Esophagus squamous epithelium (tissue), 5 donors: ENCODE measurements around the gene USH1G. TPM values are rescaled to one million over a fixed set of nuclear protein-coding genes. Genes with fewer than 3 reads are reported as not detected.
"Not testable (repeated sequence)": the region's sequence is repeated elsewhere in the genome, so short reads cannot be mapped to it uniquely, and the experiment has no call there.

Experiments
- DNase-seq: peaks from one replicate; lab custom pipeline; 2025; lab: John Stamatoyannopoulos, UW
- H3K27ac ChIP-seq, 4 donors: fragments of 200-600 bp; sonication (generic); one replicate each; pipeline ENCODE4 v1.5.1; 2016 to 2019; ENCODE audit warnings: mild to moderate bottlenecking in 1 of 4
- H3K27me3 ChIP-seq, 4 donors: fragments of 200-600 bp; sonication (generic); 1 replicate in 3 of 4; 2 replicates in 1 of 4; pipeline versions ENCODE4 v1.5.1 to v1.6.0; 2017 to 2021; ENCODE audit warnings: antibody characterized with exemption in 1 of 4
- H3K36me3 ChIP-seq, 3 donors: fragments of 200-600 bp; sonication (generic); one replicate each; pipeline ENCODE4 v1.5.1; 2016 to 2019
- H3K4me1 ChIP-seq, 3 donors: fragments of 200-600 bp; sonication (generic); one replicate each; pipeline ENCODE4 v1.5.1; 2017 to 2019
- H3K4me3 ChIP-seq, 4 donors: fragments of 200-600 bp; sonication (generic); 1 replicate in 3 of 4; 2 replicates in 1 of 4; pipeline ENCODE4 v1.5.1; 2016 to 2019; ENCODE audit warnings: mild to moderate bottlenecking in 2 of 4, moderate library complexity in 1 of 4
- H3K9me3 ChIP-seq, 3 donors: fragments of 200-600 bp; sonication (generic); one replicate each; pipeline ENCODE4 v1.5.1; 2016 to 2019
- POLR2A ChIP-seq, 4 donors: fragments of 450-650 bp; IDR thresholded peaks; one replicate each; pipeline ENCODE4 v1.6.1; 2017; ENCODE audit warnings: antibody characterized with exemption in 4 of 4, mild to moderate bottlenecking in 4 of 4, moderate library complexity in 3 of 4
- WGBS, 2 donors: methylation state at CpG; one replicate each; pipeline ENCODE4 v1.1.5; 2018; 5-methylcytosine and 5-hydroxymethylcytosine counted together
- intact Hi-C: fragments of 100-400 bp; cut with DNase I; formaldehyde crosslinking; loops from one replicate; pipeline ENCODE4 v1.15.0; 2022
- total RNA-seq, 4 donors: library from RNA; depleted of rRNA; stranded (reverse); fragments of >200 nt; gene quantifications; one replicate each; pipeline ENCODE4 v1.1.0, GENCODE V29; 2016
- TF ChIP-seq, protein P1 (sequence below), 6 experiments: fragments of 450-650 bp in 4 of 6; fragments of 200-600 bp in 2 of 6; sonication (generic) in 2 of 6; IDR thresholded peaks; one replicate each; pipeline ENCODE4 v1.5.1; 2016 to 2019; ENCODE audit warnings: antibody characterized with exemption in 6 of 6, mild to moderate bottlenecking in 4 of 6, moderate library complexity in 4 of 6
- donor health status: DM: yes; HTN: yes; CAD: no.

The USH1G gene
- total RNA-seq, 4 donors from 2014 or later, result 2.9 to 12.1 (median 6.7) TPM

DNA sequence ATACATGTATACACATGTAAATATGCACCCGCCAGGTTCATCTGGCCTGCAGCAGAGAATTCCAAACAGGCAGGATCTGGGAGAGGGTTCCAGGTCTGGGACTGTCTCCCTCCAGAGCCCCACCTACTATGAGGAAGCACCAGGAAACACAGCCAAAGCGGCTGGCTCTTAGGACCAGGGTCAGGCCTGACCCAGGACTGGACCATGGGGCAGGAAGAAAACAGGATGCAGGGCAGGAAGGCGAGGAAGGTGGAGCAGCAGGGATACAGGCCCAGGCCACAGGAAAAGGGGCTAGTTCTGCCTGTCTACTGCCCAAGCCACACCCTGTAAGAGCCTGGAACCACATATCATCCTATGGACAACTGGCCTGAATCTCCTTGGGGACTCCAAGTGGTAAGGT lies 47.3 kb upstream of the USH1G start:
- TF ChIP-seq, protein P1, sequence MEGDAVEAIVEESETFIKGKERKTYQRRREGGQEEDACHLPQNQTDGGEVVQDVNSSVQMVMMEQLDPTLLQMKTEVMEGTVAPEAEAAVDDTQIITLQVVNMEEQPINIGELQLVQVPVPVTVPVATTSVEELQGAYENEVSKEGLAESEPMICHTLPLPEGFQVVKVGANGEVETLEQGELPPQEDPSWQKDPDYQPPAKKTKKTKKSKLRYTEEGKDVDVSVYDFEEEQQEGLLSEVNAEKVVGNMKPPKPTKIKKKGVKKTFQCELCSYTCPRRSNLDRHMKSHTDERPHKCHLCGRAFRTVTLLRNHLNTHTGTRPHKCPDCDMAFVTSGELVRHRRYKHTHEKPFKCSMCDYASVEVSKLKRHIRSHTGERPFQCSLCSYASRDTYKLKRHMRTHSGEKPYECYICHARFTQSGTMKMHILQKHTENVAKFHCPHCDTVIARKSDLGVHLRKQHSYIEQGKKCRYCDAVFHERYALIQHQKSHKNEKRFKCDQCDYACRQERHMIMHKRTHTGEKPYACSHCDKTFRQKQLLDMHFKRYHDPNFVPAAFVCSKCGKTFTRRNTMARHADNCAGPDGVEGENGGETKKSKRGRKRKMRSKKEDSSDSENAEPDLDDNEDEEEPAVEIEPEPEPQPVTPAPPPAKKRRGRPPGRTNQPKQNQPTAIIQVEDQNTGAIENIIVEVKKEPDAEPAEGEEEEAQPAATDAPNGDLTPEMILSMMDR (IDR thresholded peaks at IDR 0.05), result no peak
- no peak for TF ChIP-seq POLR2A (IDR thresholded peaks at IDR 0.05)
- H3K4me1 ChIP-seq, result peaks cover 17 to 55% (median 22%) of the 10 kb centered on the region in 3 donors
- peaks cover 0 to 61% (median 1%) of the 10 kb centered on the region in 4 donors for H3K27me3 ChIP-seq
- no peaks in the 10 kb centered on the region for H3K36me3 ChIP-seq
- 81 to 84% methylated on average over 3 of the region's 3 CpGs for WGBS, 2 donors
- DNase-seq, result no peak
- peak overlapping the region in 2 of 4 donors; percentile 62 to 78 for H3K27ac ChIP-seq
- no peaks in the 10 kb centered on the region for H3K9me3 ChIP-seq
- peak overlapping the region in 2 of 4 donors; percentile 65 to 87 for H3K4me3 ChIP-seq
- intact Hi-C loops, result no loop called here

DNA sequence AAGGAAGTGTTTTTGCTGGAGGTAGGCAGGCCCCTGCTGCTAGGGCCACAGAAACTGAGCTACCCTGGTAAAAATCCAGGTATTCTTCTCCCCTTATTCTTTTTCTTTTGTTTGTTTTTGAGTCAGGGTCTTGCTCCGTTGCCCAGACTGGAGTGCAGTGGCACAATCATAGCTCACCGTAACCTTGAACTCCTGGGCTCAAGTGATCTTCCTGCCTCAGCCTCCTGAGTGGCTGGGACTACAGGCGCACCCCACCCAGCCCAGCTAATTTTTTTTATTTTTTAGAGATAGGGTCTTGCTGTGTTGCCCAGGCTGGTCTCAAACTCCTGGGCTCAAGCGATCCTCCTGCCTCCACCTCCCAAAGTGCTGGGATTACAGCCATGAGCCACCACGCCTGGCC lies 46.4 kb upstream of the USH1G start:
- Histone ChIP-seq H3K27me3 (peaks cover 0 to 52% (median 1%) of the 10 kb centered on the region in 4 donors), H3K4me1 (peaks cover 17 to 63% (median 22%) of the 10 kb centered on the region in 3 donors)
- not testable (repeated sequence) for H3K9me3 ChIP-seq, H3K4me3 ChIP-seq, H3K27ac ChIP-seq, DNase-seq, H3K36me3 ChIP-seq
- 88 to 92% methylated on average over 5 of the region's 5 CpGs for WGBS, 2 donors
- intact Hi-C loops, result loop anchor here (10.0 kb wide), 2 partner anchors 135 to 225 kb away; partner anchors contain the start of gene ARMC7

DNA sequence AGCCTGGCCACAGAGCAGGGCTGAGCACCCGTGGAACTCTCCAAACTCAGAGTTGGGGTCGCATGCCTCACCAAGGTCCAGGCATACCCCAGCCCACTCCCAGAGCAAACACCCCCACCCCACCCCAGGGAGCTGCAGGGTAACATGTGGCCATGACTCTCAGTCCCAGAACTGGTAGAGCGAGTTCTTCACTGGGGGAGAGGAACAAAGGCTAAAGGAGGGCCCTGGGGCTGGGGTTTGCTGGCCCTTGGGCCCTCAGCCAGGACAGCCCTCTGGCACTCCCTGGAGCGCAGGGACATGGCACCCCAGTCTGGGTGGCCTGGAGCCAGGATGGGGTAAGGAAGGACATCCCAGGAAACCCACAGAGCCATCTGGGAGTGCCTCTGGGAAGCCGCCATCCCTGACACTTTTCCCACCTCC lies 45.3 kb upstream of the USH1G start:
- H3K4me1 ChIP-seq, result peaks cover 17 to 63% (median 22%) of the 10 kb centered on the region in 3 donors
- no peak overlapping the region for H3K4me3 ChIP-seq
- H3K36me3 ChIP-seq, result no peaks in the 10 kb centered on the region
- no peak overlapping the region for H3K27ac ChIP-seq
- intact Hi-C loops, result loop anchor here (10.0 kb wide), 2 partner anchors 136 to 226 kb away; partner anchors contain the start of gene ARMC7
- H3K9me3 ChIP-seq, result no peaks in the 10 kb centered on the region
- TF ChIP-seq, protein P1 (IDR thresholded peaks at IDR 0.05), result no peak
- no peak for TF ChIP-seq POLR2A (IDR thresholded peaks at IDR 0.05)
- no peak for DNase-seq
- 100% methylated on average over 1 of the region's 5 CpGs; no CpG with 5 or more reads in 1 of the 2 donors for WGBS, 2 donors
- peaks cover 0 to 40% (median 1%) of the 10 kb centered on the region in 4 donors for H3K27me3 ChIP-seq

DNA sequence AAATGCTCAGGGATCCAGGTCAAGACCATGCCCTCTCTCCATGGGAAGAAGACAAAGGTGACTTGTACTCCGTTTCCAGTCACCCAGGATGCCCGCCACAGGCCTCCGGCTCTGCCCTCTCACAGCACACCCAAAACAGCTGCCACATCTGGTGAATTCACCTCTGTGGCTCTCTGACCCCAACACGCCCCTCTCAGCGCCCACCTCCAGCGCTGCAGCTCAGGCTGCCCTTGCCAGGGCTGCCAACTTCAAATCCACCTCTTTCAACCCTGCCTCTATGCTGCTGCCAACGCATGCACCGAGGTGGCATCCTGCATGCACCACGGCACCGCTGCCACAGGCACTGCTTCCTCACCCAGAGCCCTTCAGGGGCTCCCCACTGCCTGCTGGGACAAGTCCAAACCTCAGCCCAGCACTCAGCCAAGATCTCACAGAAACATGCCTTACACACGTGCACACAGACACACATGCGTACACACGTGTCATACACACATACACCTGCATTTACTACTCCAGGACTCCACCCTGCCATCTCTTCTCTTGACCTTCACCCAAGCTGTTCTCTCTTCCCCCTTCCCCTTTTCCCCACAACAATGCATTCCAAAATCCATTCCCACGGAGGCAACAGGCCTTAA lies 42.0 kb upstream of the USH1G start:
- no peak for DNase-seq
- H3K4me3 ChIP-seq, result no peak overlapping the region
- H3K36me3 ChIP-seq, result no peaks in the 10 kb centered on the region

DNA sequence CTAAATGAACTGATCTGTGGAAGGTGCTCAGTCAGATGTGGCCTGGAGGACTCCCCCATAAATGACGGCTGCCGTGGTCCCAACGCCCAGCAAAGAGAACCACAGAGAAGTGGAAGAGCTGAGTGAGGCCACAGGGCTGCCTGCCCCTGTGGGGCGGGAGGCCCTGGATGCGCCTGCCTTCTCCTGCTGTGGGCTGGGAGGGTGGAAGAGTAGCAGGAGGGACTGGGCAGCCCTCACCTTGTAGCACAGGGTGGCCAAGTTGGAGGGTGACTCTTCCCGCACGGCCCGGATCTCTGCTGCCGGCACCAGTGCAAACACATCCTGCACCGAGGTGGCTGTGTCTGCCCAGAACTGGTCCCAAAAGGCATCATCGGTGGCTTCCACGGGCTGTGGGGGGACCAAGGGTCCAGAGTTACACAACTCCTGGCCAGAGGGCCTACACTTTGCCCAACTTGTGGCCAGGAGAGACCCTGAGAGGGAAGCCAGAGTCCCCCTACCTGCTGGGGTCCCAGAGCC lies 41.2 kb upstream of the USH1G start:
- Histone ChIP-seq H3K36me3 (no peaks in the 10 kb centered on the region), H3K4me3 (no peak overlapping the region), H3K4me1 (peaks cover 11 to 45% (median 16%) of the 10 kb centered on the region in 3 donors), H3K27me3 (peaks cover 0 to 4% (median 0%) of the 10 kb centered on the region in 4 donors), H3K27ac (no peak overlapping the region), H3K9me3 (no peaks in the 10 kb centered on the region)
- intact Hi-C loops, result loop anchor here (10.0 kb wide), 2 partner anchors 140 to 230 kb away; partner anchors contain the start of gene ARMC7
- TF ChIP-seq POLR2A (IDR thresholded peaks at IDR 0.05), result no peak
- TF ChIP-seq, protein P1 (IDR thresholded peaks at IDR 0.05), result no peak
- 87% methylated on average over 5 of the region's 12 CpGs; no CpG with 5 or more reads in 1 of the 2 donors for WGBS, 2 donors
- no peak for DNase-seq

More for the DNA sequence above, 42.0 kb upstream of the USH1G start:
- intact Hi-C loops, result loop anchor here (10.0 kb wide), 2 partner anchors 140 to 230 kb away; partner anchors contain the start of gene ARMC7
- no peak for TF ChIP-seq POLR2A (IDR thresholded peaks at IDR 0.05)
- TF ChIP-seq, protein P1 (IDR thresholded peaks at IDR 0.05), result no peak
- peaks cover 11 to 52% (median 15%) of the 10 kb centered on the region in 3 donors for H3K4me1 ChIP-seq
- peaks cover 0 to 8% (median 0%) of the 10 kb centered on the region in 4 donors for H3K27me3 ChIP-seq
- H3K9me3 ChIP-seq, result no peaks in the 10 kb centered on the region
- H3K27ac ChIP-seq, result no peak overlapping the region
- WGBS, 2 donors, result 39 to 59% methylated on average over 10 to 11 of the region's 14 CpGs
